Activated T-cell treated with anti-CD3 and anti-CD28 coated beads for 1 hour (primary cell): Measurements from ENCODE around the gene DVL3.

ENCODE experiments used
- DNase-seq: peaks from one replicate; pipeline ENCODE4 v3.0.0-alpha.2; 2020; ENCODE audit warnings: low read depth

Gene DVL3

GRCh38 chr3:184176377-184177330 is 21.5 kb downstream of the DVL3 start:
- no peak for DNase-seq

- no peak for DNase-seq
Observed at GRCh38 chr3:184177331-184177731, 22.2 kb downstream of the DVL3 start.

- no peak for DNase-seq
Observed at GRCh38 chr3:184177767-184178306, 22.7 kb downstream of the DVL3 start.

GRCh38 chr3:184178521-184179138 is 23.5 kb downstream of the DVL3 start:
- no peak for DNase-seq

- DNase-seq: no peak
Observed at GRCh38 chr3:184180165-184180564, 25.0 kb downstream of the DVL3 start.

GRCh38 chr3:184181596-184181995 is 26.4 kb downstream of the DVL3 start:
- DNase-seq: no peak

- DNase-seq: no peak
Observed at GRCh38 chr3:184183679-184184078, 28.5 kb downstream of the DVL3 start.

GRCh38 chr3:184184546-184185230 is 29.5 kb downstream of the DVL3 start:
- no peak for DNase-seq

GRCh38 chr3:184185461-184186183 is 30.4 kb downstream of the DVL3 start:
- DNase-seq: peak; percentile 99

GRCh38 chr3:184186184-184186901 is 31.2 kb downstream of the DVL3 start, which contains the start of gene ABCF3:
TSS of gene ABCF3 (plus strand) at chr3:184186199. CDS start at chr3:184186208, 9 bp downstream.
- DNase-seq: no peak

GRCh38 chr3:184186902-184187207 is 31.7 kb downstream of the DVL3 start:
- no peak for DNase-seq

- no peak for DNase-seq
Observed at GRCh38 chr3:184188080-184188479, 32.9 kb downstream of the DVL3 start.

- DNase-seq: no peak
Observed at GRCh38 chr3:184189421-184189820, 34.2 kb downstream of the DVL3 start.

- DNase-seq: no peak
Observed at GRCh38 chr3:184192889-184193288, 37.7 kb downstream of the DVL3 start.

- DNase-seq: no peak
Observed at GRCh38 chr3:184193991-184194539, 38.9 kb downstream of the DVL3 start.

- DNase-seq: no peak
Observed at GRCh38 chr3:184196536-184196935, 41.4 kb downstream of the DVL3 start.

GRCh38 chr3:184198509-184198908 is 43.3 kb downstream of the DVL3 start:
- no peak for DNase-seq

GRCh38 chr3:184200825-184201224 is 45.6 kb downstream of the DVL3 start:
- no peak for DNase-seq

- DNase-seq: no peak
Observed at GRCh38 chr3:184203526-184203925, 48.3 kb downstream of the DVL3 start.

- no peak for DNase-seq
Observed at GRCh38 chr3:184209146-184209923, 54.2 kb downstream of the DVL3 start.
